Bronchial epithelial cell (primary cell): ENCODE data around the gene NTM. TPM values are rescaled to one million over a fixed set of nuclear protein-coding genes. Genes with fewer than 3 reads are reported as not detected.
A peak's percentile ranks its signal among the peaks of the same experiment; 100 is the strongest.

Source experiments
- DNase-seq: peaks from one replicate; pipeline ENCODE4 v3.0.0-alpha.2; 2010; ENCODE audit warnings: low read depth
- FAIRE-seq: peaks from 2 replicates; lab custom pipeline; 2011; peaks lifted over from hg19 to GRCh38; lab: Jason Lieb, UNC
- H3K27me3 ChIP-seq: 2 replicates; pipeline ENCODE4 v1.5.1; 2011; ENCODE audit warnings: low read length; ENCODE audit not compliant: control insufficient read depth, insufficient read depth
- H3K36me3 ChIP-seq: 2 replicates; pipeline ENCODE4 v1.5.1; 2011; ENCODE audit warnings: low read length; ENCODE audit not compliant: control insufficient read depth, insufficient read depth
- H3K4me3 ChIP-seq: 2 replicates; pipeline ENCODE4 v1.5.1; 2011; ENCODE audit warnings: mild to moderate bottlenecking, low read depth, low read length, control low read depth
- total RNA-seq: library from RNA; depleted of rRNA; stranded (reverse); fragments of >200 nt; gene quantifications from 2 replicates; pipeline ENCODE4 v1.2.1, GENCODE V29; 2014
- TF ChIP-seq, protein P1 (sequence below): IDR thresholded peaks from 2 replicates; pipeline ENCODE4 v1.5.1; 2011; ENCODE audit warnings: mild to moderate bottlenecking, moderate library complexity, low read length, control low read depth, inconsistent platforms; ENCODE audit not compliant: insufficient read depth, severe bottlenecking

The NTM gene
- total RNA-seq, 1 donor from 2014 or later: 4.2 TPM

DNA sequence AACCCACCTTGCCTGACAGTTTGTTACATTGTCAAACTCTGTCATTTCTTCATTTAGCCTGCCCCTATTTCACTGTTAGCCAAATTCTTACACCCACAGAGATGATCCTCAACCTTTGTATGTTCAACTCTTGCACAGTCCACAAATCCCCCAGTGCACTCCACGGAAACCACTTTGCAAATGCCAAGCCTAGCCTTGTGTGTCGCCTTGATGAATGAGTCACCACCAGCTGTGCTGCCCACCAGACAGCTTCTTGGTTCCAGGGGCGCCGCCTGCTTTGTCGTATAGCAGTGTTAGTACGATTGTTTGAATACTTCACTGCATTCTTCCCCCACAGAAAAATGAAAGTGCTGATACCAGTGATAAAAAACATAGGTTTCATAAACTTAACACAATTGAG, 686.3 kb downstream of the NTM start:
- H3K27me3 ChIP-seq: no peaks in the 10 kb centered on the region
- H3K36me3 ChIP-seq: no peaks in the 10 kb centered on the region
- DNase-seq (no peak), FAIRE-seq (no peak)
- no peak overlapping the region for H3K4me3 ChIP-seq
- TF ChIP-seq, protein P1, sequence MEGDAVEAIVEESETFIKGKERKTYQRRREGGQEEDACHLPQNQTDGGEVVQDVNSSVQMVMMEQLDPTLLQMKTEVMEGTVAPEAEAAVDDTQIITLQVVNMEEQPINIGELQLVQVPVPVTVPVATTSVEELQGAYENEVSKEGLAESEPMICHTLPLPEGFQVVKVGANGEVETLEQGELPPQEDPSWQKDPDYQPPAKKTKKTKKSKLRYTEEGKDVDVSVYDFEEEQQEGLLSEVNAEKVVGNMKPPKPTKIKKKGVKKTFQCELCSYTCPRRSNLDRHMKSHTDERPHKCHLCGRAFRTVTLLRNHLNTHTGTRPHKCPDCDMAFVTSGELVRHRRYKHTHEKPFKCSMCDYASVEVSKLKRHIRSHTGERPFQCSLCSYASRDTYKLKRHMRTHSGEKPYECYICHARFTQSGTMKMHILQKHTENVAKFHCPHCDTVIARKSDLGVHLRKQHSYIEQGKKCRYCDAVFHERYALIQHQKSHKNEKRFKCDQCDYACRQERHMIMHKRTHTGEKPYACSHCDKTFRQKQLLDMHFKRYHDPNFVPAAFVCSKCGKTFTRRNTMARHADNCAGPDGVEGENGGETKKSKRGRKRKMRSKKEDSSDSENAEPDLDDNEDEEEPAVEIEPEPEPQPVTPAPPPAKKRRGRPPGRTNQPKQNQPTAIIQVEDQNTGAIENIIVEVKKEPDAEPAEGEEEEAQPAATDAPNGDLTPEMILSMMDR: no peak

DNA sequence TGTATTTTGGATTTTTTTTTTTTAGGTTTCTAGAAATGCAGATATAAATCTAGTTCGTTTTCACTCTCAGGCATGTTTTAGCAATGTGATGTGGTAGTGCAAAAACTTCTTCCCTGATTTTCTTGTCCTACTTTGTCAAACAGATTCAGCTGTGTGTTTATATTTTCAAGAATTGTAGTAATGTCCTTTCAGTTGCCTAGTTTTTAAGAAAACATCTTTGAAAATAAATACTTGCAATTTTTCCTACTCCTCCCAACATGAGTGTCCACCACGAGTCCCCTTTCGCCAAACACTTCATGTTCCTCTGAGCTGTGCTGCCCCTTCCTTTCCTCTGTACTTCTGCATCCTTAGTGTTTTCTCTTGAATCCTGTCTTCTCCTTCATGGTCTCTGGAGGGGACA, 686.9 kb downstream of the NTM start:
- no peaks in the 10 kb centered on the region for H3K36me3 ChIP-seq
- FAIRE-seq (no peak), DNase-seq (no peak)
- no peak overlapping the region for H3K4me3 ChIP-seq
- H3K27me3 ChIP-seq: no peaks in the 10 kb centered on the region
- TF ChIP-seq, protein P1: no peak

DNA sequence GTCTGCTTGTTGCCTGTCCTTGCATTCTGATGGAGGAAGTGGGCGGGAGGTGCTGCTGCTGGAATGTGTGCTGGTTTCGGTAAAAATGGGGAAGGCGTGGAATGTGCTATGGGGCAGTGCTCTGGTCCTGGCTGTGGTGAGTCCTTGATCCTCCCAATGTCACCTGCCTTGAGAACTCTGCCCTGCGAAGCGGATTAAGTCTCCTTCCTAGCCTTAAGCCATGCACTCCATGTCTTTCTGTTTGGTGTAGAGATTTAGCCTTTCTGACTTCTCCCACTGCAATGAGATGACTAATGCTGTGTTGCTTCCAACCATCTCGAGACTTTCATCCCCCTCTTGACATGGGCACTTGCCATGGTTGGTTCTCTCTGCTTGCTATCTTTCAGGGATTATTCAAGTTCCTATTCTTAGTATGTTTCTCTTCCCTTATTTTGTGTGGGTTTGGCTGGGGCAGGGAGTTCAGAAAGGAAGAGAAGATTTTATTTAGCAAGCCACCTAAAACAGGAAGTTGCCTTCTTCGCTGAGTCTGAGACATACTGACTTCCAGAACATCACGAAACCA, 687.9 kb downstream of the NTM start:
- FAIRE-seq (no peak), DNase-seq (peak; percentile 45)
- Histone ChIP-seq H3K36me3 (no peaks in the 10 kb centered on the region), H3K4me3 (no peak overlapping the region), H3K27me3 (no peaks in the 10 kb centered on the region)
- TF ChIP-seq, protein P1: no peak

DNA sequence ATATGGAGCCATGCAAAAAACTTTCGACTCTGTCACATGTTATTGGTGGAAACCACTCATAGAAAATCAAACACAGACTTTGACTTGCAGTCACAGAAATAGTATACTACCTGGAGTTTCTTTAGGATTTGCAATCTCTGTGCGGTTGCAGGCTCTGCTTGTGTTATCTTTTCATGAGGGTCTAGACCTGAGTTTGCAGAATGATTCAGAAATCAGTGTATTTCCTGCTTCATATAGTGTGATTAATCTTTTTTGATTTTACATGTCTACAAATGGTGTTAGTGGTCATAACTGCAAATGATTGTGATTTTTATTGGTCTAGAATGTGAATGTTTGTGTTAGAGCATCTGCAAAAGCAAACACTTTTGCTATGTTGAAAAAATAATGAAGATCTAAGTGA, 690.2 kb downstream of the NTM start:
- DNase-seq: peak; percentile 73
- no peak for FAIRE-seq
- Histone ChIP-seq H3K4me3 (no peak overlapping the region), H3K27me3 (no peaks in the 10 kb centered on the region), H3K36me3 (no peaks in the 10 kb centered on the region)
- TF ChIP-seq, protein P1: no peak

- no peaks in the 10 kb centered on the region for H3K36me3 ChIP-seq
- TF ChIP-seq, protein P1: no peak
- FAIRE-seq: no peak
- no peak for DNase-seq
- no peak overlapping the region for H3K4me3 ChIP-seq
- H3K27me3 ChIP-seq: no peaks in the 10 kb centered on the region
Observed at GRCh38 chr11:132062031-132062430, 691.6 kb downstream of the NTM start.

GRCh38 chr11:132062541-132062940, 692.1 kb downstream of the NTM start:
- FAIRE-seq: no peak
- no peak for DNase-seq
- Histone ChIP-seq H3K27me3 (no peaks in the 10 kb centered on the region), H3K4me3 (no peak overlapping the region), H3K36me3 (no peaks in the 10 kb centered on the region)
- TF ChIP-seq, protein P1: no peak
